Amniotic epithelial cell (primary cell): ENCODE results near the gene NDUFB11.

Source experiments
- DNase-seq: peaks from one replicate; pipeline ENCODE4 v3.0.0-alpha.2; 2010; ENCODE audit warnings: low read depth

Gene NDUFB11

DNA sequence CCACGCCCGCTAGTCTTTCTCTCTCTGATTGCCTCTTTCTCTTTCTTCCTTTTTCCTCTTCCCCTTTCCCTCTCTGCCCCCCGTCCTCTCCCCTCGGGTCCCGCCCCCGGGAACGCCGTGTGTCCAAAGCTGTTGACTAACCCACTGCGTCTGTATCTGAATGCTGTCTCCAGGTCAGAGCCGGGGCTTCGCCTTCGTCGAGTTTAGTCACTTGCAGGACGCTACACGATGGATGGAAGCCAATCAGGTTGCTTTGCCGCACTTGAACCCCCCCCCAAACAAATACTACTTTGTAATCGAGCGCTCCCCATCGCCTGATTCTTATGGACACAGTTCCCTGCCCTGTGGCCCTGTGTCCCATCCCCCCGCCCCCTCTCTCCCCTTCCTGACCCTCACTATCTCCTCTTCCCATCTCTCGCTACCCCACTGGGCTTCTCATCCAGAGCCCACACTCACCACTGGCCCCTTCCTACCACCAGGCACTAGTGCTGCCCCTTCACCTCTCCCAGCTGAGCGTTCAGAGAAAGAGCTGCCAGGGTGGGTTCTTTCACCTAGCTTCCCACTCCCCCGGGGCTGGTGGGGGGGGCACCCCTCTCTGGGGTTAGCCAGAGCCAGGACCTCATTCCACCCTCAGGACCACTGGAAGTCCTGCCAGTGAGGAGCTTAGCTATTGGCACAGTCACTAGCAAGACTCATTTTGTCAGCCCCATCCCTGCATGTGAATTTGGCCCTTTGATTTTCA is 30.5 kb upstream of the NDUFB11 start:
- no peak for DNase-seq

DNA sequence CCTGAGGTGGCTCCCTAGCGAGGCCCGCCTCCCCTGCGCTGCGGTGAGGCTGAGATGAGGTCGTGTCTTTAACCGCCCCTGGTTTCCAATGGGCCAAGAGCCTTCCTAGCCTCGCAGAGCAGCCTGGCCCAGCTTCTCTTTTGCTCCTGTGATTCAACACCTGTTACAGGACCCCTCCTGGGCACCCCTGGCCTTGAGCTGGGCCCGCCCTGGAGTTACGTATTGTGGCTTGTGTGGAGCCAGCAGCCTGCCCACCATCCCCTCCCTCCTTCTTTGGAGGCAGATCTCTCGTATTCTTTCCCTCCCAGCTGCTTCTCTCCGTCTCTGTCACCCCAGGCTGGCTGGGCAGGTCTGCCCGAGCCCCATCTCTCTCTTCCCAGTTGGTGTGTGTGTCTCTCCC is 29.9 kb upstream of the NDUFB11 start:
- no peak for DNase-seq

DNA sequence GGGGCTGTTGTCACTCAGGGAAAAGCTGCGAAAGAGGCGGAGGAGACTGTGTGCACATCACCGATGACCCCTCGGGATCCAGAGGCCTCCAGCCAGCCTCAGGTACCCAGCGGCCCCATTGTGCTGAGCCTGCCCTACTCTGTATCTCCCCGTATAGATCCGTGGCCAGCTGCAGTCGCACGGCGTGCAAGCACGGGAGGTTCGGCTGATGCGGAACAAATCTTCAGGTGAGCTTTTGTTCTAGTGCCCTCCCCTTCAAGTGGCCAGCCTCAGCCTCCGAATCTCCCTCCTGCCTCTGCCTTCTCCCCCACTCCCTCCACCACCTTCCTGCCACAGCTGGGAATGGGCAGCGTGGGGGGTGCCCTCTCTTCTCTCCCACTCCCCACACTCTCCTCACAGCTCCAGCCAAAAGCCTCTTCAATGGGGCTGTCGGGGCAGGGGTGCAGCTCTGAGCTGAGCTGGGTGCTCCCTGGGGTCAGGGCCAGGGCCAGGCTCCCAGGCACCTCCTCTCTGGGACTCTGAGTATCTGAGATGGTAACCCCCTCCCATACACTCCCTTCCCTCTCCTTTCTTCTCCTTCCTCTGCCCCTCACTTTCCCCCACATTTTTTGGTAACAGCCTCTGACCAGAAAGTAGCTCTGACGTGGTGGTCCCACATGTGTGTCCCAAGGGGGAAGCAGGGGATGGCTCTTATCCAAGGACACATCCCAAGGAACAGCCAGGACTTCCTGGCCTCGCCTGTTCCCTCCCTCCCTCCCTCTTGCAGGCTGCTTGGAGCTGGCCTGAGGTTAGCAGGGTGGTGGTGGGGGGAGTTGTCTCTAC is 28.7 kb upstream of the NDUFB11 start:
- no peak for DNase-seq

DNA sequence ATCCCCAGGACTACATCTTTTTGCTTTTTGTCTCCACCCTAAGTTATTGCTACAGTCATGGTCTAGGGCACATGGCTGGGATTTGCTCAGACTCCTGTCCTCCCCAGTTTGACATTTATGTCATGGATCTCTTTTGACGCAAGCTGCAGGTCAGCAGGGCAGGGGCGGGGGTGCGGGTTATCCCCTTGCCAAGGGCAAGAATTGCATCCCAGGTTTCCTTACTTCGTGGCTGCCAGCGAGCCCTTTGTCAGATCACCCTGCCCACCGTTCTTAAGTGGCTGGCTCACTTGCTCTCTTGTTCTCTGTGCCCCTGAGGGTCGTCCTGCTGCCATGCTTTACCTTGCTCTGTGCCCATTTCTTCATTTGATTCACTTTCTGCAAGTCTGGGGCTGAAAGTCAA is 28.0 kb upstream of the NDUFB11 start:
- DNase-seq = no peak

DNA sequence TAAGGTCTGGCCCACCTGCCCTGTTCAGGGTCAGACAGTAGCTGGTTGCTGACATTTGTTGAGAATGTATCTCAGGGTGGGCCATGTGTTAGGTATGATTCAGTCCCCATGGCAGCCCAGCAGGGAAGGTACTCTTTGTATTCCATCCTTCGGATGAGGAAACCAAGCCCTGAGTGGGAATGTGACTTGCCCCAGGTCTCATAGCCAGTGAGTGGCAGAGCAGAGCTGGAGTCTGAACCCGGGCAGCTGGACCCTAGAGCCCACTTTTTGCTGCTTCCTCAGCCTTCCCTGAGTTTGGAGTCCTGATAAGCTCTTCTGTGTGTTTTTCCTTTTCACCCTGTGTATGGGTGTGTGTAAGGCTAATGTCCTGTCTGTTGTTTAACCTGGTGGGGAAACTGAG is 27.5 kb upstream of the NDUFB11 start:
- no peak for DNase-seq

DNA sequence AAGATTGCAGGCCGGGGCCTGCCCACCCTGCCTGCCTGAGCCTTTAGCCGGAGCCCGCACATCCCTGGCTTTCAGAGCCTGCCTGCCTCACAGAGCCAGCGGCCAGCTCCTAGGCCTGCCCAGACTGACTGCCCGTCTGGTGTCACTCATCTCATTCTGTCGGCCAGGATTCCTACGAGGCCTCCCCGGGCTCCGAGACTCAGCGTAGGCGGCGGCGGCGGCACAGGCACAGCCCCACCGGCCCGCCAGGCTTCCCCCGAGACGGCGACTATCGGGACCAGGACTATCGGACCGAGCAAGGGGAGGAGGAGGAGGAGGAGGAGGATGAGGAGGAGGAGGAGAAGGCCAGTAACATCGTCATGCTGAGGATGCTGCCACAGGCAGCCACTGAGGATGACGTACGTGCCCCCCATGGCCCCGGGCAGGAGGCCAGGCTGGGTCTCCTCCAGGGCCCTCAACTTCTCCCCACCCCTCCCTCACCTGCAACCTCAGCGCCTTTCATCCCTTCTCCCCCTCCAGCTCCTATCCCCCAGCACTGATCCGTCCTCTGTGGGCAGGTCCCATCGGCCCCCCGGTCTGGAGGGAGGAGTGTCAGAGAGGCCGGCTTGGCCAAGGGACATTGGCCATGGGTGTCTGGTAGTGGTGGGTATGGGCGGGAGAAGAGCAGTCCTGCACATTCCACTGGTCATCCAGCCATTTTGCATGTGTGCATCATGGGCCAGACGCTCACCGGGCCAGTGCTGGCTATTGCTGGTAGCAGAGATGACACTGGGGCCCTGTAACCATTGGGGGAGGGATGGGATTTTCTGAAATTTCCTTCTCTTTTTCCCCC is 26.6 kb upstream of the NDUFB11 start:
- no peak for DNase-seq

DNA sequence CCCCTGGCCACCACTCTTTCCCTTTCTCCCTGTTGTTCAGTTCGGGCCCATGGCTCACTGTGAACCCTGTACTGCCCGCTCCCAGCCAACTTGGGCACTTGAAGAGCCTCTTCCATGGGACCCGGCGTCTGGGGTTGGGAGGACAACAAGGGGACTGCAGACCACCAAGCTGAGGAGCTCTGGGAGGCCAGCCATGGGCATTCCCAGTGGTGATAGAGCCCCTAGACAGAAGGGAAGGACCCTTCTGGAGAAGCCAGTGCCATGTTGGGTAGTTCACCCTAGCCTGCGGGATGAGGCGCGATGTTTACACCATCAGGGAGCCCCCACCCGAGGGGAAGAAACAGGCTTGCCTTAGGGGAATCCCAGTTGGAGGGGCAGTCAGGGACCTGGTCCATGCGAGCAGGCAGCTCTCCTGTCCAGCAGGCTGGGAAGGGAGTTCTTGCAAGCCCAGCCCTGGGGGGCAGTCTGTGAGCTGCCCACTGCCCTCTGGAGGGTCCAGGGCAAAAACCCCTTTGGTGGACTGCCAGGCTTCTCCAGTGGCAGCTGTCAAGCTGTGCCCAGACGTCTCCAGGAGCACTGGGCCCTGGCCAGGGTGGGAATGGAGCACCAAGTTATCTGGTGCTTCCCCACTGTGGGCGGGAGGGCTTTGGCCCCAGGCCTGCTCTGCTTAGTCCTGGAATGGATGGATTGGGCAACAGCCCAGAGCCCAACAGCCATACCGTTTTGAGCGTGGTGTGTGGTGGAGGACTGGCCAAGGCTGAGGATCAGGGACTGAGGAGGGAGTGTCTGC is 25.4 kb upstream of the NDUFB11 start:
- peak; percentile 82 for DNase-seq

DNA sequence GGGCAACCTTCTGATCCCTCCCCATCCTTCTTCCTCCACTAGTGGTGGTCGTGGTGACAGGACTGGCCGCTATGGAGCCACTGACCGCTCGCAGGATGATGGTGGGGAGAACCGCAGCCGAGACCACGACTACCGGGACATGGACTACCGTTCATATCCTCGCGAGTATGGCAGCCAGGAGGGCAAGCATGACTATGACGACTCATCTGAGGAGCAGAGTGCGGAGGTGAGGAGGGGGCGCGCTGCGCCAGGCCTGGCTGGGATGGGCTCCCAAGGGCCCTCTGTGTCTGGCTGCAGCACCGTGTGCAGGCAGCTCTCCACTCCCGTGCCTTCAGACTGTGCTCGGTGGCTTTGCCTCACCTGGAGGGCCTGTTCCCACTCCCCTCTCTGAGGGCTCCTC is 24.8 kb upstream of the NDUFB11 start:
- DNase-seq = no peak

DNA sequence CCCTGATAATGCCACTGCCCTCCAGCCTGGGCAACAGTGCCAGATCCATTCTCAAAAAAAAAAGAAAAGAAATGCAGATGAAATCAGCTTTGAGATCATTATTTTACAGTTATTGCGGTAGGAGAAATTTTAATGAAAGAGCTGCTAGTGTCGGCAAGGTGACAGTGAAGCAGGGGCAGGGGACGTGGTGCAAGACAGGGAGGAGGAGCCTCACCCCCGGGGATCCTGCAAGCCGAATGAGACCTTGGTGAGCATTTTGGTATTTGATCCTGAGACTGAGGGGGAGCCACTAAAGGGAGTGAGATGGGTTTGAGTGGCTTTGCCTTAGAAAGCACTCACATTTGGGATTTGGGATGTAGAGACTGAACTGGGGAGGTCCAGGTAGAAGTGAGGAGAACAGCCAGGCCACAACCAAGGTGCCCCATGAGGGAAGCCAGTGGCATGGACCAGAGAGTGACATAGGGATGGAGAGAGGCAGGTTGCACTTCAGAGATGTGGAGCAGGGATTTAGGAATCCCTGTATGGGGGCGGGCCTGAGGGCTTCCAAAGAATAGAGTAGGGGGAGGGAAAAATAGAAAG is 24.1 kb upstream of the NDUFB11 start:
- DNase-seq = no peak

DNA sequence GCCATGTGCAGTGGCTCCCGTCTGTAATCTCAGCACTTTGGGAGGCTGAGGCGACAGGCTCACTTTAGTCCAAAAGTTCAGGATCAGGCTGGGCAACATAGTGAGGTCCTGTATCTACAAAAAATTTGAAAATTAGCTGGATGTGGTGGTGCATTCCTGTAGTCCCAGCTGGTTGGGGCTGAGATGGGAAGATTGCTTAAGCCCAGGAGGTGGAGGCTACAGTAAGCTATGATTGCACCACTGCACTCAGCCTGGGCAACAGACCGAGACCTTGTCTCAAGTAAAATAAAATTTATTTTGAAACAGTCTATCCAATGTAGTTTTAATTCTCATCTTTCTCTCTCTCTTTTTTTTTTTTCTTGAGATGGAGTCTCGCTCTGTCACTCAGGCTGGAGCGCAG is 21.6 kb upstream of the NDUFB11 start:
- DNase-seq = peak; percentile 71

DNA sequence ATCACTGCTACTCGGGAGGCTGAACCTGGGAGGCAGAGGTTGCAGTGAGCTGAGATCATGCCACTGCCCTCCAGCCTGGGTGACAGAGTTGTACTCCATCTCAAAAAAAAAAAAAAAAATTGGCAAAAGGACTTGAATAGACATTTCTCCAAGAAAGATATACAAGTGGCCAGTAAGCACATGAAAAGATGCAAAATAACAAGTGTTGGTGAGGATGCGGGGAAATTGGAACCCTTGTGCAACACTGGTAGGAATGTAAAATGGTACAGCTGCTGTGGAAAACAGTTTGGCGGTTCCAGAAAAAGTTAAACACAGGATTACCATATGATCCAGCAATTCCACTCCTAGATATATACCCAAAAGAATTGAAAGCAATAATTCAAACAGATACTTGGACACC is 19.9 kb upstream of the NDUFB11 start:
- no peak for DNase-seq

DNA sequence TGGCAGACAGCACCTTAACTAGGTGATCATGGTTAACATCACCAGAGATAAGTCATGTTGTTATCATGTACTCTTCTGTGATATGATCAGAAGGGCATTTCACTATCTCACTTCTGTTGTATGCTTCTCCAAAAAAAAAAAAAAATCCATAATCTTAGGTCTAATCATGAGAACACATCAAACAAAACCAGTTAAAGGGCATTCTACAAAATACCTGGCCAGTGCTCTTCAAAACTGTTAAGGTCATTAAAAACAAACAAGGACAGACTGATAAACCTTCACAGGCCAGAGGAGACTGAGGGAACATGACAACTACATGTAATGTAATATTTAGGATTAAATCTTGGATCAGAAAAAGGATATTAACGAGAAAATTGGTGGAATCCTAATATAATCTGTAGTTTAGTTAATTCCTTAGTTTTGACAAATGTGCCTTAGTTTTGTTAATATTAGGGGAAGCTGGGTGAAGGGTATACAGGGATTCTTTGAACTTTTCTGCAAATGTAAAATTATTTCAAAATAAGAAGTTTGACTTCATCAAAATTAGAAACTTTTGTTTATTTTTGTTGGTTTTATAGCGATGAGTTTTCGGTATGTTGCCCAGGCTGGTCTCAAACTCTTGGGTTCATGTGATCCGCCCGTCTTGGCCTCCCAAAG is 18.6 kb upstream of the NDUFB11 start:
- DNase-seq = no peak

DNA sequence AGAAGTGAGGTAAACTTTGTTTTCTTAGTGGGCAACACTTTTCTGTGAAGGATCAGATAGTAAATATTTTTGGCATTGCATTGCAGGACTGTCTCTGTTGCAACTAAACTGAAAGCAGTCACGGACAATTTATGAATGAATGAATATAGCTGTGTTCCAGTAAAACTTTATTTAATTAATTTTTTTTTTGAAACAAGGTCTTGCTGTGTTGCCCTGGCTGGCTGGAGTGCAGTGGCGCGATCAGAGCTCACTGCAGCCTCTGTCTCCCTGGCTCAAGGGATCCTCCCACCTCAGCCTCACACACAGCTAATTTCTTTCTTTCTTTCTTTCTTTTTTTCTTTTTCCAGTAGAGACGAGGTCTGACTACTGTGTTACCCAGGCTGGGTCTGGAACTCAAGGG is 16.3 kb upstream of the NDUFB11 start:
- peak; percentile 10 for DNase-seq

DNA sequence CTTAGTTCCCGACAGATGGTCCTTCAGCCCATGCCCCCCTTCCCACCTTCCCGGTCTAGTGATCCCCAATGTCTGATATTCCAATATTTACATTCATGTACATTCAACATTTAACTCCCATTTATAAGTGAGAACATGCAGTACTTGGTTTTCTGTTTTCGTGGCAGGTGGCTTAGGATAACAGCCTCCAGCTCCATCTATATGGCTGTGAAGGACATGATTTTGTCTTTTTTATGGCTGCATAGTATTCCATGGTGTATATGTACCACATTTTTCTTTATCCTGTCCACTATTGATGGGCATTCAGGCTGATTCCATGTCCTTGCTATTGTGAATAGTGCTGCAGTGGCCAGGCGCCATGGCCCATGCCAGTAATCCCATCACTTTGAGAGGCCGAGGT is 14.3 kb upstream of the NDUFB11 start:
- no peak for DNase-seq

DNA sequence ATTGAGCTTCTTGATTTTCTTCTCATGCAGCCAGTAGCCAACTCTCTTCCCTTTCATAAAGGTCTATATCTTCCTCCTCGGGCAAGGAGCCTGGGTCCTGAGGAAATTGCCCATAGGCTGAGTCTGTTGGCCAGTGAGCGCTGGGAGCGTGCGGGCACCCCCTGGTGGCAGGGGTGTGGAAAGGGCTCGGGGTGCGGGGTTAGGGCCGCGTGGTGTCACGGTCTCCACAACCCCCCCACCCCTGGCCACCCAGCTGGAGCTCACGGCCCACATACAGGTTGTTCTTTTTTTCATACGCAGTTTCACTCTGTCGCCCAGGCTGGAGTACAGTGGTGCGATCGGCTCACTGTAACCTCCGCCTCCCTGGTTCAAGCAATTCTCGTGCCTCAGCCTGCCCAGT is 13.6 kb upstream of the NDUFB11 start:
- DNase-seq = no peak

DNA sequence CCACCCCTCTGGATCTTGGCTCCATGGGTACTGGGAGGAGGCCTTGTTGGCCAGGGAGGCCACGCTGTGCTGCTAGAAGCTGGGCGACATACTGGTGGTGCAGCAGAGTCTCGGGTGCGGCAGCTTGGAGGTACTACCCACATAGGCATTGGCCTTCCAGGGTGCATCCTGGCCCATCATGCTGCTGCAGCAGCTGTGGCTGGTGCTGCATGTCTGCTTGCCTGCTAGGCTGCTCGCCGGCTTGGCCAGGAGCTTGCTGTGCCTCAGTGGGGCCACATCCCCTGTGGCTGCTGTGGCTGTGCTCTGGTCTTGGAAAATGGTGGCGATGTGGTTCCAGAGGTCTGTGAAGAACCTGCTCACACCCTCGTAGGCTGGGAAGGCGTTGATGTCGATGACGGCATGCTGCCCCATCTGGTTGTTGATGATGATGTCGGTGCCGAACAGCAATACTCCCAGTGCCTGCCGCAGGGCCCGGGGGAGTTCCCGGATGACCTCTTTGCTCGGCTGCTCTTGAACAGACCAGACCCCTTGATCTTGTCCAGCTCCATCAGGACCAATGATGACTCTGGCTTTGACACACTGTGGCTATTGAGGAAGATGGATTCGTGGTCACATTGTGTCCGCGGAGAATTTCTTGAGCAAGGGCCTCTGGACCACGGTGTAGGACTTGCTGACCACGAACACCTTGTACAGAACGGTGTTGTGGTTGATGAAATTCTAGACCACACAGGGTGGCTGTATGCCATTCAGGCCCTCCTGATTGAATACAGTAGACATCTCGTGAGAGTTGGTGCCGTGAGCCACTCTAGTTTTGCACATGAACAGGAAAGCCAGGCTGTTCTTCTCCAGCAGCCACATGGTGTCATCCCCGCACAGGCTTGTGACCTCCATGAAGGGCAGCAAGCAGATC is 12.4 kb upstream of the NDUFB11 start:
- peak; percentile 66 for DNase-seq

DNA sequence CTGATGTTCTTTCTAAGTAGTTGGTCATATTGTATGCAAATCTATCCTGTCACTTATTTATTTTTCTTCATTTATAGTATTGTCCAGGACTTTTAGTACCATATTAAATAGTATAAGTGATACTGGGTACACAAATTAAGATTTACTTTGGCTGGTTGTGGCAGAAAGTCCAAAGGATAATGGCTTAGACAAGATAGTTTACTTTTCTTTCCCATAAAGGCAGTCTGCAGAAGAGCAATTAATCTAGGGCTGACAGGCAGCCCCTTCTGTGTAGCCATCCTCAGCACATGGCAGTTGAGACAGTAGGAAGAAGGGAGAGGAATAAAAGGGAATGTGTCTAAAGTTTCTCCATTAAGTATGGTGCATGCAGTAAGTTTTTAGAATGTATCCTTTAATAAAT is 6.9 kb upstream of the NDUFB11 start:
- no peak for DNase-seq

DNA sequence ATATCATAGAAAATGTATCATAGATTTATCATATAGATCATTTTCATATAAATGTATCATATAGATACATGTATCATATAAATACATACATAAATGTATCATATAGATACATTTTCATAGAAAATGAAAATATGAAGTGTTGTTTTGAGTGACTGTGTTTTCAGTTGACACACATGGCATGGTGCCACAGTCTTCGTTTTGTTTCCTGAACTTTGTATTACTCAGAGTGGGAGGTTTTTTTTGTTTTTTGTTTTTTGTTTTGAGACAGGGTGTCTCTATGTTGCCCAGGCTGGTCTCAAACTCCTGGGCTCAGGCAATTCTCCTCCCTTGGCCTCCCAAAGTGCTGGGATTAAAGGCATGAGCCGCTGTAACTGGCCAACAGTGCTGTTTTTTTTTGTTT is 4.4 kb upstream of the NDUFB11 start:
- no peak for DNase-seq

DNA sequence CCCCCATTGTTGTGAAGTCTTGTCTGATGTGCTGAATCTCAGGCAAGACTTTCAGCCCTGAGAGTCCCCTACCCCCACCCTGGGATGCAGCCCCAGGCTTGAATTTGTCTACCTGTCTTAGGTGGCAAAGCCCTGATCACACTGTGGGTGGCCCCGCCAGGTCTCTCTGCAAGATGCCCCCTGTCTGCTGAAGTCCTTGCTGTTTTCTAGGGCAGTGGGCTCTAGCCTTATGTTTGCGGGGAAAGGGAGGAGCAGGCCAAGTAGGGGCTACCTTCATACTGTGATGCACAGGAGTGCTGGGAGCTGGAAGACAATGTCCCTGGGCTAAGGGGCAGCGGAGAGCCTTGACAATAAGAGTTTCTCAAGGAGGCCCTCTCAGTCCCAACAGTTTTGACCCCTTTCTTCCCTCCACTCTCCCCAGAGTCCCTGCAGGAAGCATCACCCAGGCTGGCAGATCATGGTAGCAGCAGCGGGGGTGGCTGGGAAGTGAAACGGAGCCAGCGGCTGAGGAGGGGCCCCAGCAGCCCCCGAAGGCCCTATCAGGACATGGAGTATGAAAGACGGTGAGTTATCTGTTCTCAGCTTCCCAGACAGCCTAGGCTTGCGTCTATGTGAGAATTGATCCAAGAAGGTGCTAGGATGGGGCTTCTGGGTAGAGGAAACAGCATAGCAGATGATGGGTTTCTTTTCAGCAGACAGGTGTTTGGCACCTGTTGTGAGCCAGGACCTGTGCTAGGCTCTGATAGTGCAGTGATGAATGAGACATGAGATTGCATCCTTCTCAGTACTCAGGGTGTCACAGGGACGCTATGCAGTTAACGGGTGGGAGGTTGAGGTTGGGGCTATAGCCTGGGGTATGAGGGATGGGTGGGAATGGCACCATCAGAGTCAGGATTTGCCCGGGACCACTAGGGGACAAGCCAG is 2.7 kb upstream of the NDUFB11 start:
- no peak for DNase-seq
